ENCODE data around the gene PER3. TPM values are rescaled to one million over a fixed set of nuclear protein-coding genes. Genes with fewer than 3 reads are reported as not detected.

The PER3 gene
- polyA plus RNA-seq (2011; rRNA removed) (3.7 and 3.9 TPM in 2 replicates), polyA plus RNA-seq (2017; fragmentation: RNase III; extraction: RNeasy Plus Mini Kit Qiagen cat#74134 plus additional on column Dnase treatment) (1.3 to 1.9 TPM (median 1.6 TPM) in 3 replicates), polyA minus RNA-seq (2011; rRNA and poly(A)+ RNA removed) (3.6 and 5.0 TPM in 2 replicates)
- 1.5 TPM in 2 replicates for polyA plus RNA-seq (2012; cell fraction: cytosol; rRNA removed)
- 1.9 and 2.3 TPM in 2 replicates for polyA plus RNA-seq (2012; cell fraction: nucleus; rRNA removed)

- peak within 1 kb of the TSS; percentile 71 to 93 for H3K27ac ChIP-seq
- H3K4me2 ChIP-seq = peak within 1 kb of the TSS; percentile 95
- peaks cover 4% of the 10 kb centered on the region; the same call in 2 of the 3 replicates for H3K4me1 ChIP-seq
- no CpG with 5 or more reads among the region's 90 CpGs for WGBS (ENCODE audit: missing lambda C conversion rate)
- ChIA-PET POLR2A (no interaction called here), CTCF (interaction anchor here (1.4 kb wide), 1 partner anchor 31 kb away, joined by 4 read pairs; no protein-coding TSS in a partner anchor)
- no peaks in the 10 kb centered on the region for H3K9me3 ChIP-seq
- FAIRE-seq = no peak
- H3K4me3 ChIP-seq = peak within 1 kb of the TSS; percentile 56
- peak; percentile 74 to 95 for DNase-seq (ENCODE audit: low read depth in 1 of 2, low spot score in 1 of 2)
- peak; percentile 96 to 99 for ATAC-seq
- TF ChIP-seq BCL3 (IDR thresholded peaks at IDR 0.05) (no peak), CBX8 (IDR thresholded peaks at IDR 0.05) (no peak), PBX3 (IDR thresholded peaks at IDR 0.05) (peak; percentile 85), ZNF302 (CRISPR knock-in tag; IDR thresholded peaks at IDR 0.05) (no peak), RCOR1 (IDR thresholded peaks at IDR 0.05; ENCODE audit: low read depth, low read length) (no peak), USF2 (IDR thresholded peaks at IDR 0.05) (no peak), MAX (IDR thresholded peaks at IDR 0.05) (peak; percentile 78; the same call in 1 of the 2 replicates), NR3C1 (IDR thresholded peaks at IDR 0.05) (no peak), CTCF (IDR thresholded peaks at IDR 0.05) (no peak), SREBF2 (IDR thresholded peaks at IDR 0.05) (no peak), NFE2L2 (conservative IDR thresholded peaks at IDR 0.05; ENCODE audit: low read length) (no peak), HOXA7 (CRISPR knock-in tag; IDR thresholded peaks at IDR 0.05) (no peak), TP53 (CRISPR knock-in tag; IDR thresholded peaks at IDR 0.05) (no peak), CEBPB (IDR thresholded peaks at IDR 0.05) (peak in 1 of 2 experiments; percentile 24; a peak in 1 of 4 replicates), HMGXB4 (CRISPR knock-in tag; IDR thresholded peaks at IDR 0.05; ENCODE audit: borderline replicate concordance) (no peak), ZFP36 (IDR thresholded peaks at IDR 0.05; ENCODE audit: borderline replicate concordance, partially characterized antibody) (no peak), MAFK (IDR thresholded peaks at IDR 0.05; ENCODE audit: partially characterized antibody) (no peak), FOXS1 (CRISPR knock-in tag; IDR thresholded peaks at IDR 0.05) (no peak), RAD21 (conservative IDR thresholded peaks at IDR 0.05 in 1 of 2, IDR thresholded peaks at IDR 0.05 in 1 of 2) (no peak), JUNB (IDR thresholded peaks at IDR 0.05) (no peak), HDAC2 (IDR thresholded peaks at IDR 0.05) (no peak), EP300 (IDR thresholded peaks at IDR 0.05) (no peak), BHLHE40 (IDR thresholded peaks at IDR 0.05; ENCODE audit: low read depth, low read length) (peak; percentile 32; the same call in 1 of the 2 replicates), CHD2 (IDR thresholded peaks at IDR 0.05; ENCODE audit: low read length, partially characterized antibody) (no peak), CBX2 (IDR thresholded peaks at IDR 0.05; ENCODE audit: borderline replicate concordance, low read depth) (no peak), CHD4 (IDR thresholded peaks at IDR 0.05; ENCODE audit: borderline replicate concordance) (no peak), HOXB5 (CRISPR knock-in tag; IDR thresholded peaks at IDR 0.05) (0 out of 2 replicates have a peak, but pooled peaks have one; percentile 50), MAZ (IDR thresholded peaks at IDR 0.05; ENCODE audit: borderline replicate concordance, low read depth, low read length) (no peak), REST (IDR thresholded peaks at IDR 0.05) (no peak)
These were observed at the start of gene PER3 for GRCh38 chr1:7783826-7784491. Gene PER3, plus strand, starts transcription at chr1:7784291. Its CDS starts 587 bp downstream, at chr1:7784878.
